Measurements from ENCODE around the gene TMEM120A.

DNA sequence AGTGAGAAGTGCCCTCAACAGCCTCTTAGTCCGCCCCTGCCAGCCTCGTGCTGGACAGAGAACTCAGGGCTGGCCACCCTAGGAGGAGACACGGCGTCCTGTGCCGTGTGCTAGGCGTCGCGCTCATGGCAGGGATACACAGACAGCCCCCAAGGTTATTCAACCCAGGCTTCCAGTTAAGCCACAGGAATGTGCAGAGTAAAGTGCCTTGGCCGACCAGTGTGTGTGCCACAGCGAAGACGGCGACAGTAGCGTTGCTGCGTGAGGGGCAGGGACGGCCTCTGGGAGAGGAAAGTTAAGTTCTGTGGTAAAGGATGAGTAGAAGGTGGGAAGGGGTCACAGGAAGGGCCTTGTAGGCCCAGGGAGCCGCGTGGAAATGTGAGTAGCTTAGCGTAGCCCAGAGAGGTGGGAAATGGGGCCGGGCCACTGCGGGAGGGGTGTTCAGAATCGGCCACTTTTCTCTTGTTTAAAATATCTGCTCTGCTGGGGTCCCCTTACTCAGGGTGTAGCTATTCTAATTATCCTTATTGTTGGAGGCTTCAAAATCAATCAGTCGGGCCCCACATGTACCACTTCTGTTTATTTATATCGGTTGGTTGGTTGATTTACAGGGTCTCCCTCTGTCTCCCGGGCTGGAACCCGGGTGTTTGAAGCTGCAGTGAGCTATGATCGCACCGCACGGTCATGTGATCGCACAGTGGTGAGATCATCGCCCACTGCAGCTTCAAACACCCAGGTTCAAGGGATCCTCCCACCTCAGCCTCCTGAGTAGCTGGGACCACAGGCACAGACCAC, 24.5 kb downstream of the TMEM120A start:
- TF ChIP-seq, protein P1, sequence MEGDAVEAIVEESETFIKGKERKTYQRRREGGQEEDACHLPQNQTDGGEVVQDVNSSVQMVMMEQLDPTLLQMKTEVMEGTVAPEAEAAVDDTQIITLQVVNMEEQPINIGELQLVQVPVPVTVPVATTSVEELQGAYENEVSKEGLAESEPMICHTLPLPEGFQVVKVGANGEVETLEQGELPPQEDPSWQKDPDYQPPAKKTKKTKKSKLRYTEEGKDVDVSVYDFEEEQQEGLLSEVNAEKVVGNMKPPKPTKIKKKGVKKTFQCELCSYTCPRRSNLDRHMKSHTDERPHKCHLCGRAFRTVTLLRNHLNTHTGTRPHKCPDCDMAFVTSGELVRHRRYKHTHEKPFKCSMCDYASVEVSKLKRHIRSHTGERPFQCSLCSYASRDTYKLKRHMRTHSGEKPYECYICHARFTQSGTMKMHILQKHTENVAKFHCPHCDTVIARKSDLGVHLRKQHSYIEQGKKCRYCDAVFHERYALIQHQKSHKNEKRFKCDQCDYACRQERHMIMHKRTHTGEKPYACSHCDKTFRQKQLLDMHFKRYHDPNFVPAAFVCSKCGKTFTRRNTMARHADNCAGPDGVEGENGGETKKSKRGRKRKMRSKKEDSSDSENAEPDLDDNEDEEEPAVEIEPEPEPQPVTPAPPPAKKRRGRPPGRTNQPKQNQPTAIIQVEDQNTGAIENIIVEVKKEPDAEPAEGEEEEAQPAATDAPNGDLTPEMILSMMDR (IDR thresholded peaks at IDR 0.05): no peak
- TF ChIP-seq POLR2A (IDR thresholded peaks at IDR 0.05): no peak

Data from ovary (tissue), 3 donors.